GM18868 (cell line): ENCODE measurements around the gene OR10J5.

Experiments used
- ATAC-seq: cut with Tn5 transposase; IDR thresholded peaks from one replicate; pipeline ENCODE4 v1.9.1; 2021; ENCODE audit warnings: mild to moderate bottlenecking, moderate library complexity; ENCODE audit not compliant: unreplicated experiment

Gene OR10J5

DNA sequence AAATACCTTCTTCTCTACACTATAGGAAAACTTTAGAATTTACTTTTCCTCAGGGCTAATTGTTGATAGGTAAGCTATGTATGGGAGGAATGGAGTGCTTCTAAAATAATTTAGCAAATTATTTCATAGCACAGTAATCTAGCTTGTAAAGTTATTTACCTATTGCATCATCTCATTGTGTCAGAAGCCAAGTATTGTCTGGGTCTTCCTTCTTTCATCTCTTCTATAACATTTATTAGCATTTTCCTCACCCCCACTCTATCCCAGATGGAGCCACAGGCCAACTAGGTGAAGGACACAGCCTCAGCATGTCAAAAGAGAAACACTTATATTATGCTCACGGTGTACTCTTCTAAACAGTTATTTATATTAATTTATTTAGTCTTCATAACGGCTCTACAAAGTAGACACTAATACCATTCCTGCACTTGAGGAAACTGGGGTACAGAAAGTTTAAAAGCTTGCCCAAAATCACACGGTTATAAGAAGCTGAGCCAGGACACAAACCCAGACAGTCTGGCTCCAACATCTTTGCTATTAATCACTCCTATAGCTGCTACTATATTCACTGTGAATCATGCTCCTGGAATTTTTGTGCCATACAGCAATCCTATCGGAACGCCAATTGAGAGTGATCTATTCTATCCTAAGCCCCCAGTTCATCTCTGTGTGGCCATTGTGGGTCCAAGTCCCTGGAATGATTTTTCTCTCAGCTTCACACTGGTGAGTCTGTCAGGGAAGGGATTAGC is 43.1 kb downstream of the OR10J5 start:
- no peak for ATAC-seq
